Neural progenitor cell (in vitro differentiated cells): ENCODE results near the gene WDR33.

Experiments
- EZH2 ChIP-seq: fragments of 200-600 bp; sonication (generic); IDR thresholded peaks from 2 replicates; pipeline ENCODE4 v1.6.1; 2017; ENCODE audit warnings: antibody characterized with exemption, mild to moderate bottlenecking, moderate library complexity
- EZH2phosphoT487 ChIP-seq: fragments of 200-600 bp; sonication (generic); IDR thresholded peaks from 2 replicates; pipeline ENCODE4 v1.6.1; 2017; ENCODE audit warnings: antibody characterized with exemption
- TF ChIP-seq, protein P1 (sequence below): fragments of 200-600 bp; sonication (generic); IDR thresholded peaks from 2 replicates; pipeline ENCODE4 v1.5.1; 2017; ENCODE audit warnings: antibody characterized with exemption, mild to moderate bottlenecking

DNA sequence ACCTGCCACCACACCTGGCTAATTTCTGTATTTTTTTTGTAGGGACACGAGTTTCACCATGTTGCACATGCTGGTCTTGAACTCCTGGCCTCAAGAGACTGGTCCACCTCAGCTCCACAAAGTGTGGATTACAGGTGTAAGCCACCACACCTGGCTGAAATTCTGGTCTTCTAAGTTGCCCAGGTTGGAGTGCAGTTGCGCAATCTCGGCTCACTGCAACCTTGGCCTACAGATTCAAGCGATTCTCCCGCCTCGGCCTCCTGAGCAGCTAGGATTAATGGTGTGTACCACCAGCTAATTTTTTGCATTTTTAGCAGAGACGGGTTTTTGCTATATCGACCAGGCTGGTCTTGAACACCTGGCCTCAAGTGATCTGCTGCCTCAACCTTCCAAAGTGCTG lies 41.4 kb upstream of the WDR33 start:
- TF ChIP-seq, protein P1, sequence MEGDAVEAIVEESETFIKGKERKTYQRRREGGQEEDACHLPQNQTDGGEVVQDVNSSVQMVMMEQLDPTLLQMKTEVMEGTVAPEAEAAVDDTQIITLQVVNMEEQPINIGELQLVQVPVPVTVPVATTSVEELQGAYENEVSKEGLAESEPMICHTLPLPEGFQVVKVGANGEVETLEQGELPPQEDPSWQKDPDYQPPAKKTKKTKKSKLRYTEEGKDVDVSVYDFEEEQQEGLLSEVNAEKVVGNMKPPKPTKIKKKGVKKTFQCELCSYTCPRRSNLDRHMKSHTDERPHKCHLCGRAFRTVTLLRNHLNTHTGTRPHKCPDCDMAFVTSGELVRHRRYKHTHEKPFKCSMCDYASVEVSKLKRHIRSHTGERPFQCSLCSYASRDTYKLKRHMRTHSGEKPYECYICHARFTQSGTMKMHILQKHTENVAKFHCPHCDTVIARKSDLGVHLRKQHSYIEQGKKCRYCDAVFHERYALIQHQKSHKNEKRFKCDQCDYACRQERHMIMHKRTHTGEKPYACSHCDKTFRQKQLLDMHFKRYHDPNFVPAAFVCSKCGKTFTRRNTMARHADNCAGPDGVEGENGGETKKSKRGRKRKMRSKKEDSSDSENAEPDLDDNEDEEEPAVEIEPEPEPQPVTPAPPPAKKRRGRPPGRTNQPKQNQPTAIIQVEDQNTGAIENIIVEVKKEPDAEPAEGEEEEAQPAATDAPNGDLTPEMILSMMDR: no peak
- no peak for TF ChIP-seq EZH2
- TF ChIP-seq EZH2phosphoT487: no peak
